Subcutaneous adipose tissue (tissue), 4 donors: ENCODE measurements around the gene FARP1. TPM values are rescaled to one million over a fixed set of nuclear protein-coding genes. Genes with fewer than 3 reads are reported as not detected.

Experiments
- CTCF ChIP-seq: fragments of 450-650 bp; IDR thresholded peaks from one replicate; pipeline ENCODE4 v1.5.1; 2016; ENCODE audit warnings: low read depth, mild to moderate bottlenecking, control low read depth, antibody characterized with exemption, moderate library complexity
- total RNA-seq, 4 donors: library from RNA; depleted of rRNA; stranded (reverse); fragments of >200 nt; gene quantifications; one replicate each; pipeline ENCODE4 v1.1.0, GENCODE V29; 2016

FARP1 gene
- total RNA-seq, 4 donors from 2014 or later, result 24.9 to 39.9 (median 28.8) TPM

- no peak for TF ChIP-seq CTCF
These were observed 297.0 kb downstream of the FARP1 start for GRCh38 chr13:98439896-98440295.

DNA sequence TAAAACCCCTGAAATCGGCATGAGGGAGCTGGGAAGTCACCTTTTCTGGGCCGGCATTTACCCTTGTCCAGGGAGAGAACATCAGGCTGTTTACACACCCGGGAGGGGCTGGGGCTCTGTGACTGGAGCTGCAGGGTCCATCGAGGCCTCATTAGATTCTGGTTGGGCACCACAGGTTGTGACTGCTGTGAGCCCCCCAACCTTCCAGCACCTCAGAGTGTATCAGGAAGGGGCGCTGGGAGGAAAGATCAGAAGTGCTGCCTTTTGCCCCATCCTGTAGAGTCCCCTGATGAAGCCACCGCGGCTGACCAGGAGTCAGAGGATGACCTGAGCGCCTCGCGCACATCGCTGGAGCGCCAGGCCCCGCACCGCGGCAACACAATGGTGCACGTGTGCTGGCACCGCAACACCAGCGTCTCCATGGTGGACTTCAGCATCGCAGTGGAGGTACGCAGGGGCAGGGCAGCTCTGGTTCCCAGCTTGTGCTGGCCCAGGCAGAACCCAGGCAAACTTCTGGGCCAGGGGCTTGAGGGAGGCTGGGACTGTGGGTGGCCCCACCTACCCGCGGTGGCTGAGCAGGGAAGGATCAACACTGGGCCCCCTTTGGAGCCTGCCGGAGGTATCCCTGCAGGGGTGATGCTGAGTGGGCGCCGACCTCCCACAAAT, 297.6 kb downstream of the FARP1 start:
- TF ChIP-seq CTCF, result no peak

- TF ChIP-seq CTCF, result no peak
These were observed 298.3 kb downstream of the FARP1 start for GRCh38 chr13:98441056-98441676.

DNA sequence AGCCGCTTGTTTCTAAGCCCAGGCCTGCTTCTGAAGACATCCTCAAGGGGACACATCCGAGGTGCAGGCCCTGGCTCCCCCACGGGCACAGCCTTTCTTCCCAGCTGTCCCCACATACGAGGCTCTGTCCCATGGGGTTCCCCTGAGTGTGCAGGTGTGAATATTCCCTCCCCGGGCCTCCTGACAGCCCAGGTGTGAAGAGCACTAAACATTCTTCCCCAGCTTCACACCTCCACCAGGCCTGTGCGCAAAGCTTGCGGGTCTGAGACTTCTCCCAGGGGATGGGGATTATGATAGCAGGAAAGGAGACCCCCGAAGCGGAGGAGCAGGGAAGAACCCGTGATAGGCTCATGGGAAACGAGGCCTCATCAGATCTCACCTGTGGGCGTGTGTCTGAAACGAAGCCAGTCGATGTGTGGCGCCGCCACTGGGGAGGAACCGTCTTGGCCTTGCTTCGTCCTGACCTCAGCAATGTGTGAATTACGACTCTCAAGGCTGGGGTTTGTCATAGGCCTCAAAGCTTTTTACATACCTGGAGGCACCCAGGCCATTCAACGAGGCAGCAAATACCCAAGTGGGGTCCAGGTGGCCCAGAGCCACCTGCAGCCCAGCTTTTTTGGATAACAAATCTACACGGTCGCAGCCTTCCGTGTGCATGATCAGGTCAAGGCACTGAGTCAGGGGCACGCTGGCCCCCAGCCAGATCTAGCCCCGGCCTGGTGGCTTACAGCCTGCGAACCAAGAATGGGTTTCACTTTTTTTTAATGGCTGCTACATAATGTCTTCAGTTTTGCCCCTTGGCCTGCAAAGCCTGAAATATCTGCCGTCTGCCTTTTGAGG, 299.7 kb downstream of the FARP1 start:
- TF ChIP-seq CTCF, result no peak

- TF ChIP-seq CTCF, result no peak
These were observed 300.4 kb downstream of the FARP1 start for GRCh38 chr13:98443329-98443728.

DNA sequence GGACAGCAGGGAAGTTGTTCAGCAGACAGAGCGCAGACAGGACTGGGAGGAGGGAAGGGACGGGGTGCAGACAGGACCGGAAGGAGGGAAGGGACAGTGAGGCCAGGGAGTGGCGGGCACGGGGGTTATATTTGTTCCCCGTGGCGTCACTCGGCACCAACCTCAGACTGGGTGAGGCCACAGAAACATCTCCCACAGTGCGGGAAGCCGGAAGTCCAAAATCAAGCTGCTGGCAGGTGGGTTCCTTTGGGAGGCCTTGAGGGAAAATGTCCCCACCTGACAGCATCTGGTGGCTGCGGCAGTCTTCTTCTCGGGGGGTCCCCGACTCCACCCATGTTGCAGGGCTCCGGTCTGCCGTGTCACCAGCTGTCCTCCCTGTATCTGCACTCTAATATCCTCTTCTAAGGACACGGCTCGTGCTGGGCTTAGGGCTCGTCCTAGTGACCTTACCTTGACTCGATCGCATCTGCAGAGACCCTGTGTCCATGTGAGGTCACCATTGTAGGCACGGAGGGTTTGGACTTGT, 301.0 kb downstream of the FARP1 start:
- TF ChIP-seq CTCF, result no peak

DNA sequence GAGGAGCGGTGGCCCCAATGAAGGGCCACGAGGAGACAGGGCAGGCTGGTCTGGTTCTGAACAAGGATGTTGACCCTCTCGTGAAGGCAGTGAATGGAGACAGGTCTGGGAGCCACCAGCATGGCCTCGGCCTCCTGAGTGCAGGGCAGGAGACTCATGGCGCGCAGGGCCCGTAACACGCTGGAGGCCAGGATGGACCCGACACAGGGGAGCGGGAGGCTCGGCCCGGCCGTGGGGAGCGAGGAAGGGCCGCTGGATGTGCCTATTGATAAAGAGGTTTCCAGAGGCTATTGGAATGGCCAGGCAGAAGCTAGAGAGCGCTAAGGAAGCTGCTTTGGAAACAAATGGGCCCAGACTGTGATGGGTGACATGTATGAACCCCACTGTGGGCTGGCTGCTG, 301.5 kb downstream of the FARP1 start:
- no peak for TF ChIP-seq CTCF
